OCI-LY7 (cell line): ENCODE results near the gene CA12. TPM values are rescaled to one million over a fixed set of nuclear protein-coding genes. Genes with fewer than 3 reads are reported as not detected.

Experiments
- BruUV-seq: library from RNA; stranded (reverse); fragments of 400-500 nt; replicated peaks from 2 replicates; lab custom pipeline; 2021; lab: Mats Ljungman, UMichigan
- CTCF ChIA-PET: fragments of 300-600 bp; sonication (Branson Sonifier 250); formaldehyde crosslinking; loops from one replicate; lab custom pipeline; 2022; ENCODE audit warnings: antibody characterized with exemption; ENCODE audit not compliant: unreplicated experiment; lab: Charles Lee
- POLR2A ChIA-PET: fragments of 300-600 bp; sonication (Branson Sonifier 250); formaldehyde crosslinking; loops from one replicate; lab custom pipeline; 2022; ENCODE audit warnings: antibody characterized with exemption; lab: Charles Lee
- DNase-seq: peaks from one replicate; pipeline ENCODE4 v3.0.0-alpha.2; 2015; ENCODE audit warnings: low spot score
- H2AFZ ChIP-seq: fragments of 200-600 bp; sonication (generic), shearing (Covaris generic); 2 replicates; pipeline ENCODE4 v1.6.1; 2014; ENCODE audit warnings: mild to moderate bottlenecking, antibody characterized with exemption, low read length, moderate library complexity
- H3K27ac ChIP-seq: fragments of 200-600 bp; sonication (generic); 2 replicates; pipeline ENCODE4 v1.5.1; 2014; ENCODE audit warnings: mixed run types, low read depth, mild to moderate bottlenecking, moderate library complexity, low read length, inconsistent platforms; ENCODE audit not compliant: poor library complexity, severe bottlenecking
- H3K36me3 ChIP-seq: fragments of 200-600 bp; sonication (generic); 2 replicates; pipeline ENCODE4 v1.6.1; 2014; ENCODE audit warnings: mild to moderate bottlenecking, antibody characterized with exemption, low read length, moderate library complexity, mixed read lengths; ENCODE audit not compliant: insufficient read depth
- H3K4me1 ChIP-seq: fragments of 200-600 bp; sonication (generic); 2 replicates; pipeline ENCODE4 v1.5.1; 2014; ENCODE audit warnings: mild to moderate bottlenecking, low read length; ENCODE audit not compliant: insufficient read depth, poor library complexity, severe bottlenecking
- H3K4me2 ChIP-seq: fragments of 200-600 bp; sonication (generic); 2 replicates; pipeline ENCODE4 v1.6.1; 2014; ENCODE audit warnings: mild to moderate bottlenecking, low read length
- H3K4me3 ChIP-seq: fragments of 200-600 bp; sonication (generic); 2 replicates; pipeline ENCODE4 v1.5.1; 2014; ENCODE audit warnings: mild to moderate bottlenecking, low read depth, low read length; ENCODE audit not compliant: poor library complexity, severe bottlenecking
- H3K79me2 ChIP-seq: fragments of 200-600 bp; sonication (generic); 2 replicates; pipeline ENCODE4 v1.6.1; 2016; ENCODE audit warnings: low read depth, mild to moderate bottlenecking, low read length, moderate library complexity, mixed read lengths; ENCODE audit not compliant: insufficient read depth
- H3K9me2 ChIP-seq: fragments of 200-600 bp; sonication (generic); 2 replicates; pipeline ENCODE4 v1.6.1; 2016; ENCODE audit warnings: mild to moderate bottlenecking, low read length, mixed read lengths; ENCODE audit not compliant: insufficient read depth
- H3K9me3 ChIP-seq: fragments of 200-600 bp; sonication (generic); 2 replicates; pipeline ENCODE4 v1.6.1; 2014; ENCODE audit warnings: mild to moderate bottlenecking, mixed run types, low read length, mixed read lengths
- H4K20me1 ChIP-seq: fragments of 200-600 bp; sonication (generic); 2 replicates; pipeline ENCODE4 v1.6.1; 2014; ENCODE audit warnings: mild to moderate bottlenecking, antibody characterized with exemption, low read length, moderate library complexity, mixed read lengths; ENCODE audit not compliant: insufficient read depth
- CTCF ChIP-seq: fragments of 200-600 bp; sonication (generic); conservative IDR thresholded peaks from 2 replicates; pipeline ENCODE4 v1.5.1; 2014; ENCODE audit warnings: mild to moderate bottlenecking, antibody characterized with exemption, low read length, moderate library complexity, mixed read lengths
- EZH2phosphoT487 ChIP-seq: fragments of 200-600 bp; sonication (generic); IDR thresholded peaks from 2 replicates; pipeline ENCODE4 v1.6.1; 2018; ENCODE audit warnings: low read depth, borderline replicate concordance, mild to moderate bottlenecking, mixed run types, antibody characterized with exemption, low read length, moderate library complexity, mixed read lengths
- intact Hi-C: fragments of 100-400 bp; cut with micrococcal nuclease; formaldehyde crosslinking; loops from one replicate; pipeline ENCODE4 v1.10.0; 2022; ENCODE audit not compliant: unreplicated experiment
- total RNA-seq, 2 experiments: library from RNA; depleted of rRNA in 1 of 2; stranded (reverse); fragments of >200 nt in 1 of 2; shearing (Covaris generic) in 1 of 2; gene quantifications; 2 replicates each; pipeline ENCODE4 v1.2.3, GENCODE V29; 2014 to 2022

CA12 gene
- total RNA-seq, 2 experiments from 2014 or later: not detected

- CTCF ChIA-PET: no interaction called here
- TF ChIP-seq CTCF: no peak
Observed at GRCh38 chr15:63426552-63426951, 44.9 kb upstream of the CA12 start.

DNA sequence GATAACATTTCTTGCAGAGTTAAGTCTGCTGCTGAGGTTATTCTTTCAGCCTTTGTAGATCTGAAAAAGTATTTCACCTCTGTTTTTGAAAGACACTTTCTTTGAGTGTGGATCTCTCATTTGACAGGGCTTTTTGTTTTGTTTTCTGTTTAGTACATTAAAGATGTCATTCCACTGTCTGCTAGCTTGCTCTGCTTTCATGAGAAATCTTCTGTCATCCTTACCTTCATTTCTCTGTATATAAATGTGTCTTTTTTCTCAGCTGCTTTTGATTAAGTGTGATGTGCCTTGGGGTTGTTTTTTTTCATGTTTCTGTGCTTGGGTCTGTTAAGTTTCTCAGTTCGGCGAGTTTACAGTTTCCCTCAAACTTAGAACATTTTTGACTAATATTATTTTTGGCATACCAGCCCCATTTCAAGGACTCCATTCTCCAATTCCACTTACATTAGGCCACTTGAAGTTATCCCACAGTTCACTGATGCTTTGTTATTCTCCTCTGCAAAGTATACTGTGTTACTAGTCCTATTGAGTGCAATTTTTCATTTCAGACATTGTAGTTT is 43.9 kb upstream of the CA12 start:
- TF ChIP-seq CTCF (no peak), EZH2phosphoT487 (no peak)
- Histone ChIP-seq H3K27ac (no peak overlapping the region), H4K20me1 (no peaks in the 10 kb centered on the region), H3K9me3 (no peaks in the 10 kb centered on the region), H3K4me2 (no peak overlapping the region), H3K36me3 (no peaks in the 10 kb centered on the region), H3K4me3 (no peak overlapping the region), H2AFZ (no peak overlapping the region), H3K79me2 (no peaks in the 10 kb centered on the region), H3K4me1 (no peaks in the 10 kb centered on the region), H3K9me2 (no peaks in the 10 kb centered on the region)
- intact Hi-C loops: no loop called here
- POLR2A ChIA-PET: interaction anchor here (0.6 kb wide), 1 partner anchor 20 kb away, joined by 3 read pairs; no protein-coding TSS in a partner anchor
- no peak for DNase-seq
- CTCF ChIA-PET: no interaction called here
- BruUV-seq: no TSS peak

More at GRCh38 chr15:63426552-63426951, 44.9 kb upstream of the CA12 start:
- no peak overlapping the region for H3K4me2 ChIP-seq
- H3K79me2 ChIP-seq: no peaks in the 10 kb centered on the region
- H3K9me2 ChIP-seq: no peaks in the 10 kb centered on the region
- H4K20me1 ChIP-seq: no peaks in the 10 kb centered on the region
- BruUV-seq: no TSS peak
- no peak overlapping the region for H3K27ac ChIP-seq
- no peak overlapping the region for H2AFZ ChIP-seq
- H3K9me3 ChIP-seq: no peaks in the 10 kb centered on the region
- H3K36me3 ChIP-seq: no peaks in the 10 kb centered on the region
- H3K4me1 ChIP-seq: no peaks in the 10 kb centered on the region
- intact Hi-C loops: no loop called here
- H3K4me3 ChIP-seq: no peak overlapping the region
- DNase-seq: no peak
- POLR2A ChIA-PET: no interaction called here

DNA sequence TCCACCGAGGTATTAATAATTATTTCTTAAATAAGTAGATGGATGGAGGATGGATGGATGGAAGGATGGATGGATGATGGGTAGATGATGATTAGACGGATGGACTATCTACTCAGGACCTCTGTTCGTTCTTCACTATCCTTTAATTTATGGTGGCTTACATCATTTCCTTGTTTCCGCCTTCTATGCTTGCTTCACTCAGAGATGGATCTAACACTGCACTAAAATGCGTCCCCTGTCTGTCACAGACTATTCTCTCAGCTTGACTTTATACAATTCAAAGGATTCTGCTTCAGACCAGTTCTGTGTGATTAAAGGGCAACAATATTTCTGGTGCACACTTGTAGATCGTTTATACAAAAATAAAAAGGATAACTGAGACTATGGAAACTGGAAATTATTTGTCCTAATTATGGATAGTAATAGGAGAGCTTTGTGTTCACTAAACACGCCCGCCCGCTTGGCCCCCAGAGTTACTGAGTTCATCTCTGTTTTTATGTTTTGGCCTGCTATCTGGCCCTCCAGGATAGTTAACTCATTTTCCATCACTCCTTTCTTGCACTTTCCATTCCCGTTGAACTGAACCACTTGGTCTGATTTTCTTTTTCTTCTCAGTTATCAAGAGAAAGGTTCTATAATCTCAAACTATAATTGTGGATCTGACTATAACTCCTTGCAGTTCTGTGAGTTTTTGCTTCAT is 41.4 kb upstream of the CA12 start:
- no peak overlapping the region for H3K4me3 ChIP-seq
- no peak overlapping the region for H2AFZ ChIP-seq
- H3K36me3 ChIP-seq: no peaks in the 10 kb centered on the region
- H3K4me2 ChIP-seq: no peak overlapping the region
- no peak for DNase-seq
- intact Hi-C loops: no loop called here
- no peaks in the 10 kb centered on the region for H4K20me1 ChIP-seq
- no TSS peak for BruUV-seq
- no peaks in the 10 kb centered on the region for H3K9me2 ChIP-seq
- no peaks in the 10 kb centered on the region for H3K9me3 ChIP-seq
- H3K4me1 ChIP-seq: no peaks in the 10 kb centered on the region
- H3K79me2 ChIP-seq: no peaks in the 10 kb centered on the region
- CTCF ChIA-PET: no interaction called here
- POLR2A ChIA-PET: interaction anchor here (0.5 to 1.0 kb wide), 6 partner anchors 8 to 461 kb away, joined by 3 to 4 read pairs (median 3); no protein-coding TSS in a partner anchor
- TF ChIP-seq EZH2phosphoT487 (no peak), CTCF (no peak)
- no peak overlapping the region for H3K27ac ChIP-seq
